GM18505 (cell line): Measurements from ENCODE around the gene CEPT1.
"Not testable (repeated sequence)": the region's sequence is repeated elsewhere in the genome, so short reads cannot be mapped to it uniquely, and the experiment has no call there.

ENCODE experiments used
- ATAC-seq: cut with Tn5 transposase; IDR thresholded peaks from one replicate; pipeline ENCODE4 v1.9.1; 2021; ENCODE audit not compliant: unreplicated experiment
- POLR2A ChIP-seq: IDR thresholded peaks from 4 replicates; pipeline ENCODE4 v1.6.1; 2011; ENCODE audit warnings: borderline replicate concordance; ENCODE audit not compliant: insufficient read depth, insufficient read length; ENCODE audit errors: extremely low read depth

Gene CEPT1

GRCh38 chr1:111139956-111140679 lies at the start of gene CEPT1, which contains the start of gene DRAM2:
TSS of gene CEPT1 (plus strand) at chr1:111140223. CDS start at chr1:111147715, 7,492 bp downstream.
TSS of gene DRAM2 (minus strand) at chr1:111140093. CDS start at chr1:111131554, 8,539 bp downstream.
- peak; percentile 71 for ATAC-seq
- TF ChIP-seq POLR2A: peak; percentile 96

- ATAC-seq: not testable (repeated sequence)
Observed at GRCh38 chr1:111095421-111095820, 44.6 kb upstream of the CEPT1 start.

GRCh38 chr1:111097356-111098099 lies 42.5 kb upstream of the CEPT1 start:
- TF ChIP-seq POLR2A: no peak

GRCh38 chr1:111099289-111099688 lies 40.7 kb upstream of the CEPT1 start:
- ATAC-seq: no peak
- no peak for TF ChIP-seq POLR2A

More at GRCh38 chr1:111097356-111098099, 42.5 kb upstream of the CEPT1 start:
- no peak for ATAC-seq

GRCh38 chr1:111101854-111102642 lies 38.0 kb upstream of the CEPT1 start:
- no peak for TF ChIP-seq POLR2A
- ATAC-seq: no peak

- no peak for ATAC-seq
Observed at GRCh38 chr1:111104981-111105380, 35.0 kb upstream of the CEPT1 start.

GRCh38 chr1:111110197-111110899 lies 29.7 kb upstream of the CEPT1 start:
- no peak for TF ChIP-seq POLR2A
- ATAC-seq: no peak

More at GRCh38 chr1:111104981-111105380, 35.0 kb upstream of the CEPT1 start:
- TF ChIP-seq POLR2A: no peak

GRCh38 chr1:111116496-111116895 lies 23.5 kb upstream of the CEPT1 start:
- no peak for TF ChIP-seq POLR2A
- no peak for ATAC-seq

- TF ChIP-seq POLR2A: no peak
Observed at GRCh38 chr1:111126354-111126753, 13.7 kb upstream of the CEPT1 start.

GRCh38 chr1:111127923-111128643 lies 11.9 kb upstream of the CEPT1 start:
- peak; percentile 11 for TF ChIP-seq POLR2A
- peak; percentile 78 for ATAC-seq

More at GRCh38 chr1:111126354-111126753, 13.7 kb upstream of the CEPT1 start:
- no peak for ATAC-seq

- TF ChIP-seq POLR2A: no peak
Observed at GRCh38 chr1:111129376-111129775, 10.6 kb upstream of the CEPT1 start.

GRCh38 chr1:111131693-111132092 lies 8.3 kb upstream of the CEPT1 start:
- TF ChIP-seq POLR2A: no peak
- no peak for ATAC-seq

More at GRCh38 chr1:111129376-111129775, 10.6 kb upstream of the CEPT1 start:
- no peak for ATAC-seq
